DND-41 (cell line): Measurements from ENCODE around the gene TGM2.

Experiments used
- ATAC-seq: fragments of 200-7000 bp; cut with Tn5 transposase; 3 replicates; pipeline ENCODE4 v1.9.1; 2021; ENCODE audit warnings: low read depth; ENCODE audit not compliant: insufficient read depth
- DNase-seq: peaks from one replicate; pipeline ENCODE4 v3.0.0-alpha.2; 2020
- H2AFZ ChIP-seq: 2 replicates; pipeline ENCODE4 v1.6.0; 2012; ENCODE audit warnings: low read depth, low read length
- H3K27ac ChIP-seq: 2 replicates; pipeline ENCODE4 v1.5.1; 2012; ENCODE audit warnings: low read length, inconsistent platforms
- H3K27me3 ChIP-seq: fragments of 200-600 bp; sonication (generic); 2 replicates; pipeline ENCODE4 v1.6.0; 2012; ENCODE audit warnings: low read length, mild to moderate bottlenecking, inconsistent platforms; ENCODE audit not compliant: insufficient read depth, poor library complexity
- H3K36me3 ChIP-seq: 2 replicates; pipeline ENCODE4 v1.5.1; 2012; ENCODE audit warnings: low read length, inconsistent platforms; ENCODE audit not compliant: insufficient read depth
- H3K4me1 ChIP-seq: 2 replicates; pipeline ENCODE4 v1.5.1; 2012; ENCODE audit warnings: mild to moderate bottlenecking, low read length; ENCODE audit not compliant: insufficient read depth
- H3K4me2 ChIP-seq: 2 replicates; pipeline ENCODE4 v1.6.0; 2012; ENCODE audit warnings: mild to moderate bottlenecking, moderate library complexity, low read length, inconsistent platforms; ENCODE audit not compliant: insufficient read depth
- H3K4me3 ChIP-seq, 2 experiments: fragments of 200-600 bp in 1 of 2; shearing (Covaris generic) in 1 of 2; 2 replicates each; pipeline ENCODE4 v1.5.1; 2012 to 2016; ENCODE audit warnings: inconsistent platforms in 2 of 2, low read length in 2 of 2, mild to moderate bottlenecking in 2 of 2, low read depth in 1 of 2, moderate library complexity in 1 of 2
- H3K79me2 ChIP-seq: 2 replicates; pipeline ENCODE4 v1.6.0; 2012; ENCODE audit warnings: low read length, inconsistent platforms; ENCODE audit not compliant: insufficient read depth
- H3K9ac ChIP-seq: 2 replicates; pipeline ENCODE4 v1.6.0; 2012; ENCODE audit warnings: low read depth, mild to moderate bottlenecking, inconsistent platforms, low read length, moderate library complexity
- H3K9me3 ChIP-seq: 2 replicates; pipeline ENCODE4 v1.5.1; 2012; ENCODE audit warnings: low read length, moderate library complexity, mild to moderate bottlenecking, inconsistent platforms; ENCODE audit not compliant: insufficient read depth, severe bottlenecking
- H4K20me1 ChIP-seq: 2 replicates; pipeline ENCODE4 v1.6.0; 2012; ENCODE audit warnings: low read length; ENCODE audit not compliant: insufficient read depth
- EZH2 ChIP-seq: IDR thresholded peaks from 3 replicates; pipeline ENCODE4 v1.6.1; 2012; ENCODE audit warnings: borderline replicate concordance, low read depth, mild to moderate bottlenecking, moderate library complexity, low read length, inconsistent platforms; ENCODE audit not compliant: severe bottlenecking
- TF ChIP-seq, protein P1 (sequence below): IDR thresholded peaks from 2 replicates; pipeline ENCODE4 v1.5.1; 2012; ENCODE audit warnings: borderline replicate concordance, low read length, moderate library complexity, mild to moderate bottlenecking; ENCODE audit not compliant: poor library complexity, severe bottlenecking; ENCODE audit errors: extremely low read depth

The TGM2 gene

DNA sequence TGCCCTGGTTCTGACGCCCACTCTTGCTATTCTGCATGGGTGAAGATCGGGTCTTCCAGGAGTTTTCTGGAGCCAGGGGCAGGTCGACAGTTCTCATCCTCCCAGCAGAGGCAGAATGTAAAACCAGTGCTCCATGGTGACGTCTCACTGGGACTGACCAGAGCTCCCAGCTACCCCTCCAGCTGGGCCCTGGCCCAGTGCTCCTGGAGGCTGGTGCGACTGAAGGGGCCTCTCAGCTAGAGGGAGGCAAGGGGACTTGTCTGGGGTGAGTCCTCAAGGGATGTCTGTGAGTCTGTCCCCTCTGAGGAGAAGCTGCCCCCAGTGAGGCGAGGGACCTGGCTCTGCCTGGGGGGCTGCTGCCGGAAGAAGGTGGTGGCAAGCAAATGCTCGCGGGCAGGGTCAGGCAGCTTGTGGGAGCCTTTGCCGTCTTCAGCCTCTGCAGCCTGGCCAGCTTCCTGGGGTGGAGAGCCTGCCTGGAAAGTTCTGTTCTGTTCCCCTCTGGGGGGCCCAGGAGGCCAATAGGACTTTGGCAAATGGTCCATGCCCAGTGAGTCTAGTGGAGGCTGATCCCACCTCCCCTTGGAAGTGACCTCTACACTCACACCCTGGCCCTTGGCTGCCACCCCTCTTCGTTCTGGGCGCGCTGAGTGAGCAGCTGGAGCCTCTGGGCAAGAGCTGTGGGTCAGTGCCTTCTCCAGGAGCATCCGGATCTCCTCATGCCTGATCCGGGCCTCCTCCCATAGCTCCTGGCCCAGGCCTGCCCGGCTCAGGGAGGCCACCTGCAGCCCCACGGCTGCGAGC lies 47.9 kb upstream of the TGM2 start:
- Histone ChIP-seq H3K79me2 (no peaks in the 10 kb centered on the region), H3K4me2 (no peak overlapping the region), H4K20me1 (peaks cover 10% of the 10 kb centered on the region), H3K4me1 (no peaks in the 10 kb centered on the region), H3K27ac (no peak overlapping the region), H3K4me3 (no peak overlapping the region), H3K9me3 (no peaks in the 10 kb centered on the region), H3K36me3 (no peaks in the 10 kb centered on the region), H3K9ac (no peak overlapping the region), H2AFZ (no peak overlapping the region), H3K27me3 (peaks cover 3% of the 10 kb centered on the region)
- TF ChIP-seq EZH2 = no peak
- TF ChIP-seq, protein P1, sequence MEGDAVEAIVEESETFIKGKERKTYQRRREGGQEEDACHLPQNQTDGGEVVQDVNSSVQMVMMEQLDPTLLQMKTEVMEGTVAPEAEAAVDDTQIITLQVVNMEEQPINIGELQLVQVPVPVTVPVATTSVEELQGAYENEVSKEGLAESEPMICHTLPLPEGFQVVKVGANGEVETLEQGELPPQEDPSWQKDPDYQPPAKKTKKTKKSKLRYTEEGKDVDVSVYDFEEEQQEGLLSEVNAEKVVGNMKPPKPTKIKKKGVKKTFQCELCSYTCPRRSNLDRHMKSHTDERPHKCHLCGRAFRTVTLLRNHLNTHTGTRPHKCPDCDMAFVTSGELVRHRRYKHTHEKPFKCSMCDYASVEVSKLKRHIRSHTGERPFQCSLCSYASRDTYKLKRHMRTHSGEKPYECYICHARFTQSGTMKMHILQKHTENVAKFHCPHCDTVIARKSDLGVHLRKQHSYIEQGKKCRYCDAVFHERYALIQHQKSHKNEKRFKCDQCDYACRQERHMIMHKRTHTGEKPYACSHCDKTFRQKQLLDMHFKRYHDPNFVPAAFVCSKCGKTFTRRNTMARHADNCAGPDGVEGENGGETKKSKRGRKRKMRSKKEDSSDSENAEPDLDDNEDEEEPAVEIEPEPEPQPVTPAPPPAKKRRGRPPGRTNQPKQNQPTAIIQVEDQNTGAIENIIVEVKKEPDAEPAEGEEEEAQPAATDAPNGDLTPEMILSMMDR = no peak
- no peak for DNase-seq
- no peak for ATAC-seq

DNA sequence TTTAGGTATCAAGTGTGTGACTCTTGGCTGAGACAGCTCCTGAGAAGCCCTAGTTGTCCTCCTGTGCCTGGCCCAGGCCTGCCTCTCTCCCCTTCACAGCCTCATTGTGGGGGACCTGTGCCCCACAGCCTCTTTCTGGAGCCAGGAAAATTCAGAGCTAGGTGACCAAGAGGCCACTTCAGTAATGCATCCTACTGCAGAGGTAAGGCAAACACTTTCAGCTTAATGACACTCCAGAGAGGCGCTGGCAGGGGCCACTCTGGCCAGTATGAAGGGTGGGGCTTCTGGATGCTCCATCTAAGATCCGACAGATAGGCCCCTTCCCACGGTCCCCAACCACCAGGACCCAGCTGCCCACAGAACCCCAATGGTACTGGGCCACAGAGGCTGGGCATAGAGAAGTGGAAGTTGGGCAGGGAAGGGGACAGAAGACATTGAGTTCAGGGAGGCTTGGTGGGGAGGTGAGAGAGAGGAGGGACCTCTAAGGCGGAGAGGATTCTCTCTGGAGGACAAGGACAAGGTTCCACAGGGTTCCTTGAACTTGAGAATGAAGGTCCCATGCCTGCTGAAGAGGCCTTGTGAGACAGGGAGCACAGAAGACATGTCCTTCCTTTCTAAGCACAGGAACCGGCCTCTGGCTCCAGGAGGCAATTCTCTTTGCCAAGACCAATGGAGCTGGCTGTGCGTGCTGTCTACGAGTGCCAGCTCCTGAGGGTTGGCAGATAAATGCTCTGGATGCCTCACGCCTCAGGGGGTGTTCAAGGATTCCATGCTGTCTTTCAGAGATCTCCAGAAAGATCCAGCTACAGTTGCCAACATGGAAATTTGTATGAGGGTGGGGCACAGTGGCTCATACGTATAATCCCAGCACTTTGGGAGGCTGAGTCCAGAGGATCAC lies 46.4 kb upstream of the TGM2 start:
- DNase-seq (no peak), ATAC-seq (no peak)
- no peak overlapping the region for H3K9ac ChIP-seq
- no peak overlapping the region for H3K4me3 ChIP-seq
- H4K20me1 ChIP-seq = peaks cover 10% of the 10 kb centered on the region
- H3K36me3 ChIP-seq = no peaks in the 10 kb centered on the region
- no peak for TF ChIP-seq EZH2
- TF ChIP-seq, protein P1 = no peak
- H2AFZ ChIP-seq = no peak overlapping the region
- H3K79me2 ChIP-seq = no peaks in the 10 kb centered on the region
- H3K4me1 ChIP-seq = no peaks in the 10 kb centered on the region
- H3K27ac ChIP-seq = no peak overlapping the region
- H3K4me2 ChIP-seq = no peak overlapping the region
- peaks cover 3% of the 10 kb centered on the region for H3K27me3 ChIP-seq
- no peaks in the 10 kb centered on the region for H3K9me3 ChIP-seq

DNA sequence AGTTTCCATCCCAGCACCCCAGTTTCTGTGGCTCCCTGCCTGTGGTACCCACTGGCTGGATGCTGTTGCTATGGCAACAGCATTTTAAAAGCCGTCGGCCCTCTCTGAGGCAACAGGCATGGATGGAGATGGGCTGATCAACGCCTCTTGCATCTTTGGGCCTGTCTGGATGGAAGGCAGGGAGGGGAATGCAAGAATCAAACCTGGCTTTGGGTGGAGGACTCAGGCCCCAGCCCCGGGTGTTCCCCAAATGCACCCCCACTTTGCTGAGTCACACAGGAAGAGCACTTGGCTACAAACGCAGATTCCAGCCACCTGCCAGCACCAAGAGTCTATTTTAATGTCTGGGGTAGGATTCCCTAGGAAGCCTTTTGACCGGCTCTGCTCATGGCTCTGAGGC lies 45.7 kb upstream of the TGM2 start:
- H3K4me3 ChIP-seq = no peak overlapping the region
- no peaks in the 10 kb centered on the region for H3K79me2 ChIP-seq
- peaks cover 10% of the 10 kb centered on the region for H4K20me1 ChIP-seq
- H3K9me3 ChIP-seq = no peaks in the 10 kb centered on the region
- H3K36me3 ChIP-seq = no peaks in the 10 kb centered on the region
- H3K4me1 ChIP-seq = no peaks in the 10 kb centered on the region
- H2AFZ ChIP-seq = no peak overlapping the region
- H3K27ac ChIP-seq = no peak overlapping the region
- TF ChIP-seq, protein P1 = no peak
- TF ChIP-seq EZH2 = no peak
- DNase-seq (no peak), ATAC-seq (no peak)
- H3K4me2 ChIP-seq = no peak overlapping the region
- H3K9ac ChIP-seq = no peak overlapping the region
- peaks cover 3% of the 10 kb centered on the region for H3K27me3 ChIP-seq
